WTC11 (cell line): Measurements from ENCODE around the gene MT1B. TPM values are rescaled to one million over a fixed set of nuclear protein-coding genes. Genes with fewer than 3 reads are reported as not detected.

Source experiments
- ATAC-seq: fragments of 200-7000 bp; cut with Tn5 transposase; 2 replicates; pipeline ENCODE4 v1.10.0; 2021; ENCODE audit warnings: mild to moderate bottlenecking, moderate library complexity
- CTCF ChIA-PET: fragments of 300-600 bp; sonication (Branson Sonifier 250); formaldehyde crosslinking; loops from one replicate; lab custom pipeline; 2021; ENCODE audit warnings: antibody characterized with exemption; lab: Charles Lee
- POLR2A ChIA-PET: fragments of 350-600 bp; sonication (Branson Sonifier 250); formaldehyde crosslinking; loops from one replicate; lab custom pipeline; 2021; ENCODE audit warnings: antibody characterized with exemption; lab: Charles Lee
- DNase-seq: peaks from one replicate; pipeline ENCODE4 v3.0.0; 2021; ENCODE audit warnings: low spot score
- H3K27ac Mint-ChIP-seq: 2 replicates; pipeline ENCODE4 v1.8.0; 2021; ENCODE audit warnings: mixed read lengths
- H3K27me3 Mint-ChIP-seq: 2 replicates; pipeline ENCODE4 v1.8.0; 2021; ENCODE audit warnings: low read depth, mild to moderate bottlenecking, moderate library complexity, mixed read lengths
- H3K36me3 Mint-ChIP-seq: 2 replicates; pipeline ENCODE4 v1.8.0; 2021; ENCODE audit warnings: mixed read lengths
- H3K4me1 Mint-ChIP-seq: 2 replicates; pipeline ENCODE4 v1.8.0; 2022; ENCODE audit warnings: mixed read lengths
- H3K4me3 Mint-ChIP-seq: 2 replicates; pipeline ENCODE4 v1.8.0; 2021; ENCODE audit warnings: mild to moderate bottlenecking, moderate library complexity, mixed read lengths
- H3K9me3 Mint-ChIP-seq: 2 replicates; pipeline ENCODE4 v1.8.0; 2021; ENCODE audit warnings: mixed read lengths
- ETV6 ChIP-seq: sonication (generic); formaldehyde crosslinking; IDR thresholded peaks from 2 replicates; pipeline ENCODE4 v1.8.1; 2022; ENCODE audit warnings: mild to moderate bottlenecking, missing genetic modification reagents
- HMGA2 ChIP-seq: fragments of 250-450 bp; sonication (Bioruptor Pico); IDR thresholded peaks from 2 replicates; pipeline ENCODE4 v1.4.0; 2021; ENCODE audit warnings: mild to moderate bottlenecking, moderate library complexity
- IRF1 ChIP-seq: sonication (generic); formaldehyde crosslinking; IDR thresholded peaks from 2 replicates; pipeline ENCODE4 v1.8.0; 2023; ENCODE audit warnings: missing genetic modification reagents
- MYBL2 ChIP-seq: sonication (generic); formaldehyde crosslinking; IDR thresholded peaks from 2 replicates; pipeline ENCODE4 v1.8.1; 2023; ENCODE audit warnings: mild to moderate bottlenecking, moderate library complexity, missing genetic modification reagents
- SMAD3 ChIP-seq: sonication (generic); formaldehyde crosslinking; IDR thresholded peaks from 2 replicates; pipeline ENCODE4 v1.8.0; 2022; ENCODE audit warnings: missing genetic modification reagents, mild to moderate bottlenecking, borderline replicate concordance
- TEAD1 ChIP-seq: sonication (generic); formaldehyde crosslinking; IDR thresholded peaks from 2 replicates; pipeline ENCODE4 v1.8.0; 2022; ENCODE audit warnings: mild to moderate bottlenecking, missing genetic modification reagents
- ZBTB43 ChIP-seq: sonication (generic); formaldehyde crosslinking; IDR thresholded peaks from 2 replicates; pipeline ENCODE4 v1.8.1; 2023; ENCODE audit warnings: mild to moderate bottlenecking, missing genetic modification reagents
- ZNF416 ChIP-seq: fragments of 250-450 bp; sonication (Bioruptor Pico); IDR thresholded peaks from 2 replicates; pipeline ENCODE4 v1.9.0; 2021; ENCODE audit warnings: mild to moderate bottlenecking, inconsistent platforms
- total RNA-seq: library from RNA; stranded (reverse); gene quantifications from 3 replicates; pipeline ENCODE4 v1.2.3, GENCODE V29; 2021
- TF ChIP-seq, protein P1 (sequence below): sonication (generic); formaldehyde crosslinking; IDR thresholded peaks from 2 replicates; pipeline ENCODE4 v1.8.1; 2023; ENCODE audit warnings: mild to moderate bottlenecking, missing genetic modification reagents, borderline replicate concordance
- TF ChIP-seq, protein P2 (sequence below): sonication (generic); formaldehyde crosslinking; IDR thresholded peaks from 2 replicates; pipeline ENCODE4 v1.8.0; 2022; ENCODE audit warnings: missing genetic modification reagents
- TF ChIP-seq, protein P3 (sequence below): sonication (generic); formaldehyde crosslinking; IDR thresholded peaks from 2 replicates; pipeline ENCODE4 v1.8.1; 2023; ENCODE audit warnings: mild to moderate bottlenecking, missing genetic modification reagents, moderate library complexity
- TF ChIP-seq, protein P4 (sequence below): sonication (generic); formaldehyde crosslinking; conservative IDR thresholded peaks from 2 replicates; pipeline ENCODE4 v1.8.1; 2022; ENCODE audit warnings: mild to moderate bottlenecking, missing genetic modification reagents
- TF ChIP-seq, protein P5 (sequence below): sonication (generic); formaldehyde crosslinking; IDR thresholded peaks from 2 replicates; pipeline ENCODE4 v1.8.0; 2023; ENCODE audit warnings: missing genetic modification reagents, mild to moderate bottlenecking, borderline replicate concordance

The MT1B gene
- total RNA-seq, 1 experiment from 2014 or later, result not detected

- CTCF ChIA-PET, result interaction anchor here (0.6 to 2.4 kb wide), 12 partner anchors 8 to 234 kb away, joined by 3 to 11 read pairs (median 4); partner anchors contain the start of genes MT1E, MT1H and MT1M
- Mint-ChIP-seq H3K4me1 (peaks cover 53% of the 10 kb centered on the region), H3K36me3 (no peaks in the 10 kb centered on the region; the same call in 1 of the 2 replicates), H3K9me3 (peaks cover 5% of the 10 kb centered on the region; the same call in 1 of the 2 replicates), H3K27me3 (peaks cover 98% of the 10 kb centered on the region), H3K27ac (no peak overlapping the region), H3K4me3 (peak overlapping the region; percentile 78)
- POLR2A ChIA-PET, result interaction anchor here (0.8 to 2.6 kb wide), 4 partner anchors 7 to 52 kb away, joined by 3 to 12 read pairs (median 6); partner anchors contain the start of genes MT1E, MT1H and MT2A
- DNase-seq, result no peak
- TF ChIP-seq HMGA2 (no peak), IRF1 (CRISPR knock-in tag) (no peak), ETV6 (no peak), MYBL2 (no peak)
- TF ChIP-seq, protein P1, sequence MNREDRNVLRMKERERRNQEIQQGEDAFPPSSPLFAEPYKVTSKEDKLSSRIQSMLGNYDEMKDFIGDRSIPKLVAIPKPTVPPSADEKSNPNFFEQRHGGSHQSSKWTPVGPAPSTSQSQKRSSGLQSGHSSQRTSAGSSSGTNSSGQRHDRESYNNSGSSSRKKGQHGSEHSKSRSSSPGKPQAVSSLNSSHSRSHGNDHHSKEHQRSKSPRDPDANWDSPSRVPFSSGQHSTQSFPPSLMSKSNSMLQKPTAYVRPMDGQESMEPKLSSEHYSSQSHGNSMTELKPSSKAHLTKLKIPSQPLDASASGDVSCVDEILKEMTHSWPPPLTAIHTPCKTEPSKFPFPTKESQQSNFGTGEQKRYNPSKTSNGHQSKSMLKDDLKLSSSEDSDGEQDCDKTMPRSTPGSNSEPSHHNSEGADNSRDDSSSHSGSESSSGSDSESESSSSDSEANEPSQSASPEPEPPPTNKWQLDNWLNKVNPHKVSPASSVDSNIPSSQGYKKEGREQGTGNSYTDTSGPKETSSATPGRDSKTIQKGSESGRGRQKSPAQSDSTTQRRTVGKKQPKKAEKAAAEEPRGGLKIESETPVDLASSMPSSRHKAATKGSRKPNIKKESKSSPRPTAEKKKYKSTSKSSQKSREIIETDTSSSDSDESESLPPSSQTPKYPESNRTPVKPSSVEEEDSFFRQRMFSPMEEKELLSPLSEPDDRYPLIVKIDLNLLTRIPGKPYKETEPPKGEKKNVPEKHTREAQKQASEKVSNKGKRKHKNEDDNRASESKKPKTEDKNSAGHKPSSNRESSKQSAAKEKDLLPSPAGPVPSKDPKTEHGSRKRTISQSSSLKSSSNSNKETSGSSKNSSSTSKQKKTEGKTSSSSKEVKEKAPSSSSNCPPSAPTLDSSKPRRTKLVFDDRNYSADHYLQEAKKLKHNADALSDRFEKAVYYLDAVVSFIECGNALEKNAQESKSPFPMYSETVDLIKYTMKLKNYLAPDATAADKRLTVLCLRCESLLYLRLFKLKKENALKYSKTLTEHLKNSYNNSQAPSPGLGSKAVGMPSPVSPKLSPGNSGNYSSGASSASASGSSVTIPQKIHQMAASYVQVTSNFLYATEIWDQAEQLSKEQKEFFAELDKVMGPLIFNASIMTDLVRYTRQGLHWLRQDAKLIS (CRISPR knock-in tag), result no peak
- TF ChIP-seq, protein P2, sequence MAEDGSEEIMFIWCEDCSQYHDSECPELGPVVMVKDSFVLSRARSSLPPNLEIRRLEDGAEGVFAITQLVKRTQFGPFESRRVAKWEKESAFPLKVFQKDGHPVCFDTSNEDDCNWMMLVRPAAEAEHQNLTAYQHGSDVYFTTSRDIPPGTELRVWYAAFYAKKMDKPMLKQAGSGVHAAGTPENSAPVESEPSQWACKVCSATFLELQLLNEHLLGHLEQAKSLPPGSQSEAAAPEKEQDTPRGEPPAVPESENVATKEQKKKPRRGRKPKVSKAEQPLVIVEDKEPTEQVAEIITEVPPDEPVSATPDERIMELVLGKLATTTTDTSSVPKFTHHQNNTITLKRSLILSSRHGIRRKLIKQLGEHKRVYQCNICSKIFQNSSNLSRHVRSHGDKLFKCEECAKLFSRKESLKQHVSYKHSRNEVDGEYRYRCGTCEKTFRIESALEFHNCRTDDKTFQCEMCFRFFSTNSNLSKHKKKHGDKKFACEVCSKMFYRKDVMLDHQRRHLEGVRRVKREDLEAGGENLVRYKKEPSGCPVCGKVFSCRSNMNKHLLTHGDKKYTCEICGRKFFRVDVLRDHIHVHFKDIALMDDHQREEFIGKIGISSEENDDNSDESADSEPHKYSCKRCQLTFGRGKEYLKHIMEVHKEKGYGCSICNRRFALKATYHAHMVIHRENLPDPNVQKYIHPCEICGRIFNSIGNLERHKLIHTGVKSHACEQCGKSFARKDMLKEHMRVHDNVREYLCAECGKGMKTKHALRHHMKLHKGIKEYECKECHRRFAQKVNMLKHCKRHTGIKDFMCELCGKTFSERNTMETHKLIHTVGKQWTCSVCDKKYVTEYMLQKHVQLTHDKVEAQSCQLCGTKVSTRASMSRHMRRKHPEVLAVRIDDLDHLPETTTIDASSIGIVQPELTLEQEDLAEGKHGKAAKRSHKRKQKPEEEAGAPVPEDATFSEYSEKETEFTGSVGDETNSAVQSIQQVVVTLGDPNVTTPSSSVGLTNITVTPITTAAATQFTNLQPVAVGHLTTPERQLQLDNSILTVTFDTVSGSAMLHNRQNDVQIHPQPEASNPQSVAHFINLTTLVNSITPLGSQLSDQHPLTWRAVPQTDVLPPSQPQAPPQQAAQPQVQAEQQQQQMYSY (CRISPR knock-in tag), result peak; percentile 92
- TF ChIP-seq, protein P3, sequence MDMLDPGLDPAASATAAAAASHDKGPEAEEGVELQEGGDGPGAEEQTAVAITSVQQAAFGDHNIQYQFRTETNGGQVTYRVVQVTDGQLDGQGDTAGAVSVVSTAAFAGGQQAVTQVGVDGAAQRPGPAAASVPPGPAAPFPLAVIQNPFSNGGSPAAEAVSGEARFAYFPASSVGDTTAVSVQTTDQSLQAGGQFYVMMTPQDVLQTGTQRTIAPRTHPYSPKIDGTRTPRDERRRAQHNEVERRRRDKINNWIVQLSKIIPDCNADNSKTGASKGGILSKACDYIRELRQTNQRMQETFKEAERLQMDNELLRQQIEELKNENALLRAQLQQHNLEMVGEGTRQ (CRISPR knock-in tag), result no peak
- peak; percentile 31 for ATAC-seq
Observed at GRCh38 chr16:56618138-56618537, 33.5 kb upstream of the MT1B start.

- DNase-seq (no peak), ATAC-seq (no peak)
- H3K9me3 Mint-ChIP-seq, result peaks cover 8% of the 10 kb centered on the region; the same call in 1 of the 2 replicates
- H3K27me3 Mint-ChIP-seq, result peaks cover 98% of the 10 kb centered on the region
- peaks cover 54% of the 10 kb centered on the region for H3K4me1 Mint-ChIP-seq
- no peak overlapping the region for H3K27ac Mint-ChIP-seq
- no peak overlapping the region for H3K4me3 Mint-ChIP-seq
- peaks cover 2% of the 10 kb centered on the region; the same call in 1 of the 2 replicates for H3K36me3 Mint-ChIP-seq
- ChIA-PET POLR2A (no interaction called here), CTCF (interaction anchor here (0.6 kb wide), 1 partner anchor 31 kb away, joined by 3 read pairs; the partner anchor contains the start of gene MT3)
- no peak for TF ChIP-seq ZBTB43 (CRISPR knock-in tag)
- TF ChIP-seq SMAD3 (CRISPR knock-in tag), result no peak
- TF ChIP-seq, protein P1 (CRISPR knock-in tag), result no peak
- TF ChIP-seq TEAD1 (CRISPR knock-in tag), result no peak
- TF ChIP-seq, protein P4, sequence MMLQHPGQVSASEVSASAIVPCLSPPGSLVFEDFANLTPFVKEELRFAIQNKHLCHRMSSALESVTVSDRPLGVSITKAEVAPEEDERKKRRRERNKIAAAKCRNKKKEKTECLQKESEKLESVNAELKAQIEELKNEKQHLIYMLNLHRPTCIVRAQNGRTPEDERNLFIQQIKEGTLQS, result no peak
- TF ChIP-seq, protein P5, sequence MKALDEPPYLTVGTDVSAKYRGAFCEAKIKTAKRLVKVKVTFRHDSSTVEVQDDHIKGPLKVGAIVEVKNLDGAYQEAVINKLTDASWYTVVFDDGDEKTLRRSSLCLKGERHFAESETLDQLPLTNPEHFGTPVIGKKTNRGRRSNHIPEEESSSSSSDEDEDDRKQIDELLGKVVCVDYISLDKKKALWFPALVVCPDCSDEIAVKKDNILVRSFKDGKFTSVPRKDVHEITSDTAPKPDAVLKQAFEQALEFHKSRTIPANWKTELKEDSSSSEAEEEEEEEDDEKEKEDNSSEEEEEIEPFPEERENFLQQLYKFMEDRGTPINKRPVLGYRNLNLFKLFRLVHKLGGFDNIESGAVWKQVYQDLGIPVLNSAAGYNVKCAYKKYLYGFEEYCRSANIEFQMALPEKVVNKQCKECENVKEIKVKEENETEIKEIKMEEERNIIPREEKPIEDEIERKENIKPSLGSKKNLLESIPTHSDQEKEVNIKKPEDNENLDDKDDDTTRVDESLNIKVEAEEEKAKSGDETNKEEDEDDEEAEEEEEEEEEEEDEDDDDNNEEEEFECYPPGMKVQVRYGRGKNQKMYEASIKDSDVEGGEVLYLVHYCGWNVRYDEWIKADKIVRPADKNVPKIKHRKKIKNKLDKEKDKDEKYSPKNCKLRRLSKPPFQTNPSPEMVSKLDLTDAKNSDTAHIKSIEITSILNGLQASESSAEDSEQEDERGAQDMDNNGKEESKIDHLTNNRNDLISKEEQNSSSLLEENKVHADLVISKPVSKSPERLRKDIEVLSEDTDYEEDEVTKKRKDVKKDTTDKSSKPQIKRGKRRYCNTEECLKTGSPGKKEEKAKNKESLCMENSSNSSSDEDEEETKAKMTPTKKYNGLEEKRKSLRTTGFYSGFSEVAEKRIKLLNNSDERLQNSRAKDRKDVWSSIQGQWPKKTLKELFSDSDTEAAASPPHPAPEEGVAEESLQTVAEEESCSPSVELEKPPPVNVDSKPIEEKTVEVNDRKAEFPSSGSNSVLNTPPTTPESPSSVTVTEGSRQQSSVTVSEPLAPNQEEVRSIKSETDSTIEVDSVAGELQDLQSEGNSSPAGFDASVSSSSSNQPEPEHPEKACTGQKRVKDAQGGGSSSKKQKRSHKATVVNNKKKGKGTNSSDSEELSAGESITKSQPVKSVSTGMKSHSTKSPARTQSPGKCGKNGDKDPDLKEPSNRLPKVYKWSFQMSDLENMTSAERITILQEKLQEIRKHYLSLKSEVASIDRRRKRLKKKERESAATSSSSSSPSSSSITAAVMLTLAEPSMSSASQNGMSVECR (CRISPR knock-in tag), result no peak
- TF ChIP-seq ZNF416 (CRISPR knock-in tag), result no peak
Observed at GRCh38 chr16:56620339-56620897, 31.3 kb upstream of the MT1B start.
